ENCODE results near the gene CCNI. TPM values are rescaled to one million over a fixed set of nuclear protein-coding genes. Genes with fewer than 3 reads are reported as not detected.
A peak's percentile ranks its signal among the peaks of the same experiment; 100 is the strongest.

CCNI gene
- total RNA-seq, 1 donor from 2014 or later = 511 TPM

DNA sequence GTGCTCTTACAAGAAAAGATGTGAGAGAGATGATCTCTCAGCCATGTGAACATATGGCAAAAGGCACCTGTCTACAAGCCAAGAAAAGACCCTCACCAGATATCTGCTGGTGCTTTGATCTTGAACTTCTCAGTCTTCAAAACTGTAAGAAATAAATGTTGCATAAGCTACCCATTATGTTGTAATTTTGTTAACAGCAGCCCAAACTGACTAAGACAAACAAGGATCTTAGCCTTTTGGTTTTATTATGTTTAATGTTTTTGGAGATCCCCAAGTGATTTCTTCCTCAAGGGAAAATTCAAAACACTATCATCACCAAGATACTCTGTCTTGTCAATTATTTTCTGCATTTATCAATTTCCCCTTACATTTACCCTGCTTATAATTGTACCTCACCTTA lies 21.8 kb upstream of the CCNI start:
- TF ChIP-seq EZH2 (IDR thresholded peaks at IDR 0.05) (no peak), EZH2phosphoT487 (IDR thresholded peaks at IDR 0.05) (no peak)
- TF ChIP-seq, protein P1, sequence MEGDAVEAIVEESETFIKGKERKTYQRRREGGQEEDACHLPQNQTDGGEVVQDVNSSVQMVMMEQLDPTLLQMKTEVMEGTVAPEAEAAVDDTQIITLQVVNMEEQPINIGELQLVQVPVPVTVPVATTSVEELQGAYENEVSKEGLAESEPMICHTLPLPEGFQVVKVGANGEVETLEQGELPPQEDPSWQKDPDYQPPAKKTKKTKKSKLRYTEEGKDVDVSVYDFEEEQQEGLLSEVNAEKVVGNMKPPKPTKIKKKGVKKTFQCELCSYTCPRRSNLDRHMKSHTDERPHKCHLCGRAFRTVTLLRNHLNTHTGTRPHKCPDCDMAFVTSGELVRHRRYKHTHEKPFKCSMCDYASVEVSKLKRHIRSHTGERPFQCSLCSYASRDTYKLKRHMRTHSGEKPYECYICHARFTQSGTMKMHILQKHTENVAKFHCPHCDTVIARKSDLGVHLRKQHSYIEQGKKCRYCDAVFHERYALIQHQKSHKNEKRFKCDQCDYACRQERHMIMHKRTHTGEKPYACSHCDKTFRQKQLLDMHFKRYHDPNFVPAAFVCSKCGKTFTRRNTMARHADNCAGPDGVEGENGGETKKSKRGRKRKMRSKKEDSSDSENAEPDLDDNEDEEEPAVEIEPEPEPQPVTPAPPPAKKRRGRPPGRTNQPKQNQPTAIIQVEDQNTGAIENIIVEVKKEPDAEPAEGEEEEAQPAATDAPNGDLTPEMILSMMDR (IDR thresholded peaks at IDR 0.05) = no peak
- H3K4me3 ChIP-seq = no peak overlapping the region
- H4K20me1 ChIP-seq (ENCODE audit: low read depth) = no peaks in the 10 kb centered on the region
- H3K27me3 Mint-ChIP-seq (ENCODE audit: insufficient read depth, low read depth) = no peaks in the 10 kb centered on the region
- peaks cover 10% of the 10 kb centered on the region for H3F3A ChIP-seq (ENCODE audit: low read depth)
- H3K9me3 Mint-ChIP-seq = no peaks in the 10 kb centered on the region
- H3K36me3 Mint-ChIP-seq = no peaks in the 10 kb centered on the region
- no peaks in the 10 kb centered on the region for H3K27me3 ChIP-seq
- no peak overlapping the region for H3K4me3 Mint-ChIP-seq
- H3K4me2 ChIP-seq = no peak overlapping the region
- H3K4me1 ChIP-seq = peaks cover 13% of the 10 kb centered on the region
- H3K4me1 Mint-ChIP-seq = peaks cover 11% of the 10 kb centered on the region
- DNase-seq (ENCODE audit: low spot score) = no peak
- no peaks in the 10 kb centered on the region for H3K79me2 ChIP-seq (ENCODE audit: low read depth)
- no peaks in the 10 kb centered on the region for H3K9me3 ChIP-seq (ENCODE audit: low read depth)
- no peak overlapping the region for H2AFZ ChIP-seq (replicated peaks)
- H3K9ac ChIP-seq = no peak overlapping the region
- no peak overlapping the region for H3K27ac Mint-ChIP-seq
- H3K27ac ChIP-seq = no peak overlapping the region
- no peaks in the 10 kb centered on the region for H3K36me3 ChIP-seq

DNA sequence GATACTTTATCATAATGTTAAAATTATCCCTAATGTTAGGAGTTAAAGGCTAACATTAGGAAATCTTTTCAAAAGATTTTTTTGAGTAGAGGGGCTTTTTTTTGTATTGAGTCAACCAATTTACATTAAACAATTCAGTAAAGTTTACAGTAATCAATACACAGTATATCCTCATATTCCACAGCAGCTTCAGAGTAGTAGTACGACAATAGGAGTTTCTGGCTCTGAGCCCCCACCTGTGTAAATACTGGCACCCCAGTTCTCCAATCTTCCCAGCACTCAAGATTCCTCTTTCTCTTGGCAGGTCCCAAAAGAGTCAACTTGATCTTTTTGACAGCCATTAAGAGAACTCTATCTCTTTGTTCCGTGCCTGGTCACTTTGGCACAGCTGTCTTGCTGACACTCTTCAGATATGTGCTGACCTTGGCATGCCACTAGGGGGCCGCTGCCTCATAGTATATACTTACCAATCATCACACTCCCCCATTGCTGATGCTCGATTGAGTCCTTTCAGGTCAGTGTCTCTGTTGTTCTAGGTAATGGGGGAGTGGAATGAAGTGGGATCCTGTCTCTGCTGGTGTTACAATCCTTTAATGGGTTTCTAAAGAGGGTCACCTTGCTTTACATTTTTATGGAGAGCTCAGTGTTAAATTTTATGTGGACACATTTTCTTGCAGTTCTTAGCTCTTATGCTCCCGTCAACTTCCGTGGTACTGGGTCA lies 19.5 kb upstream of the CCNI start:
- Mint-ChIP-seq H3K4me1 (peaks cover 11% of the 10 kb centered on the region), H3K27ac (no peak overlapping the region), H3K36me3 (no peaks in the 10 kb centered on the region), H3K27me3 (ENCODE audit: insufficient read depth, low read depth) (no peaks in the 10 kb centered on the region), H3K4me3 (no peak overlapping the region), H3K9me3 (no peaks in the 10 kb centered on the region)
- Histone ChIP-seq H3K9ac (no peak overlapping the region), H3K27me3 (no peaks in the 10 kb centered on the region), H4K20me1 (ENCODE audit: low read depth) (no peaks in the 10 kb centered on the region), H3K36me3 (no peaks in the 10 kb centered on the region), H3K4me1 (peaks cover 13% of the 10 kb centered on the region), H2AFZ (replicated peaks) (no peak overlapping the region), H3K4me2 (peak overlapping the region; percentile 57), H3K4me3 (no peak overlapping the region), H3K79me2 (ENCODE audit: low read depth) (no peaks in the 10 kb centered on the region), H3K27ac (peak overlapping the region; percentile 57), H3F3A (ENCODE audit: low read depth) (peaks cover 10% of the 10 kb centered on the region), H3K9me3 (ENCODE audit: low read depth) (no peaks in the 10 kb centered on the region)
- DNase-seq (ENCODE audit: low spot score) = peak; percentile 88
- TF ChIP-seq, protein P1 (IDR thresholded peaks at IDR 0.05) = peak; percentile 85
- TF ChIP-seq EZH2 (IDR thresholded peaks at IDR 0.05) = no peak

DNA sequence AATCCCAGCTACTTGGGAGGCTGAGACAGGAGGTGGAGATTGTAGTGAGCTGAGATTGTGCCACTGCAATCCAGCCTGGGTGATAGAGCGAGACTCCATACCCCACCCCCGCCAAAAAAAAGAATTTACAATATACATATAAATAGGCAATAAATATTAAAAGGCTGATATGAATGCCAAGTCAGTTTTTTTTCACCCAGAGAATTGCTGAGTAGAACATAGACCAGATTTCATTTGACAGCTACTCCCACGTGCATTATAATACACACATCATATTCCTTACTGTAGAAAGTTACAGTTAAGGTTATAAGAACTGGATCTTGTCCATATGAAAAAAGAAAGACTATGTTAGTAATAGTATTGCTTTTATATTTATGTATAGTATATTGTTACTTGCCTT lies 18.7 kb upstream of the CCNI start:
- Mint-ChIP-seq H3K9me3 (no peaks in the 10 kb centered on the region), H3K4me1 (peaks cover 11% of the 10 kb centered on the region), H3K36me3 (no peaks in the 10 kb centered on the region), H3K27ac (no peak overlapping the region), H3K27me3 (ENCODE audit: insufficient read depth, low read depth) (no peaks in the 10 kb centered on the region), H3K4me3 (no peak overlapping the region)
- TF ChIP-seq EZH2 (IDR thresholded peaks at IDR 0.05) (no peak), EZH2phosphoT487 (IDR thresholded peaks at IDR 0.05) (no peak)
- TF ChIP-seq, protein P1 (IDR thresholded peaks at IDR 0.05) = no peak
- Histone ChIP-seq H3K36me3 (no peaks in the 10 kb centered on the region), H3F3A (ENCODE audit: low read depth) (peaks cover 10% of the 10 kb centered on the region), H3K4me1 (peaks cover 13% of the 10 kb centered on the region), H3K27ac (no peak overlapping the region), H4K20me1 (ENCODE audit: low read depth) (no peaks in the 10 kb centered on the region), H3K79me2 (ENCODE audit: low read depth) (no peaks in the 10 kb centered on the region), H3K9ac (no peak overlapping the region), H3K9me3 (ENCODE audit: low read depth) (no peaks in the 10 kb centered on the region), H2AFZ (replicated peaks) (no peak overlapping the region), H3K27me3 (no peaks in the 10 kb centered on the region), H3K4me2 (no peak overlapping the region), H3K4me3 (no peak overlapping the region)
- no peak for DNase-seq (ENCODE audit: low spot score)

Data from neural progenitor cell (in vitro differentiated cells).